HepG2 (cell line): ENCODE data around the gene SLC25A10. TPM values are rescaled to one million over a fixed set of nuclear protein-coding genes. Genes with fewer than 3 reads are reported as not detected.
A peak's percentile ranks its signal among the peaks of the same experiment; 100 is the strongest.

Experiments used
- AGO2 ChIP-seq: fragments of 200-400 bp; formaldehyde crosslinking; optimal IDR thresholded peaks from 2 replicates; pipeline ENCODE3; 2017; ENCODE audit warnings: mild to moderate bottlenecking, low read depth, low read length, moderate library complexity
- AKAP8 ChIP-seq: sonication (generic); formaldehyde crosslinking; IDR thresholded peaks from 2 replicates; pipeline ENCODE4 v1.5.1; 2020; ENCODE audit warnings: mild to moderate bottlenecking, missing genetic modification reagents
- ARNT2 ChIP-seq: sonication (generic); formaldehyde crosslinking; IDR thresholded peaks from 2 replicates; pipeline ENCODE4 v1.8.0; 2022; ENCODE audit warnings: mild to moderate bottlenecking, low read depth, missing genetic modification reagents, moderate library complexity
- EHMT2 ChIP-seq: fragments of 200-600 bp; sonication (generic); IDR thresholded peaks from 2 replicates; pipeline ENCODE4 v1.7.0; 2017; ENCODE audit warnings: antibody characterized with exemption, low read depth, low read length, borderline replicate concordance
- FOXC1 ChIP-seq: sonication (generic); formaldehyde crosslinking; IDR thresholded peaks from 2 replicates; pipeline ENCODE4 v1.8.0; 2022; ENCODE audit warnings: mild to moderate bottlenecking, missing genetic modification reagents, borderline replicate concordance
- GABPB1 ChIP-seq: IDR thresholded peaks from 2 replicates; pipeline ENCODE4 v1.6.1; 2016; ENCODE audit warnings: mild to moderate bottlenecking, missing genetic modification reagents, moderate library complexity, missing compliant biosample characterization
- GATA4 ChIP-seq: sonication (generic); IDR thresholded peaks from 2 replicates; pipeline ENCODE4 v1.6.1; 2016; ENCODE audit warnings: antibody characterized with exemption, low read depth, borderline replicate concordance
- GATAD1 ChIP-seq: IDR thresholded peaks from 2 replicates; pipeline ENCODE4 v1.6.1; 2016; ENCODE audit warnings: missing genetic modification reagents, missing compliant biosample characterization
- GTF2F1 ChIP-seq: fragments of 150-350 bp; IDR thresholded peaks from 2 replicates; pipeline ENCODE4 v1.6.1; 2014; ENCODE audit warnings: low read length
- KLF13 ChIP-seq: sonication (generic); formaldehyde crosslinking; IDR thresholded peaks from 2 replicates; pipeline ENCODE4 v1.4.0; 2020; ENCODE audit warnings: mild to moderate bottlenecking, missing genetic modification reagents
- KMT2B ChIP-seq: IDR thresholded peaks from 2 replicates; pipeline ENCODE4 v1.6.1; 2016; ENCODE audit warnings: missing genetic modification reagents, missing compliant biosample characterization
- MATR3 ChIP-seq: sonication (generic); formaldehyde crosslinking; IDR thresholded peaks from 2 replicates; pipeline ENCODE4 v1.4.0; 2020; ENCODE audit warnings: missing genetic modification reagents
- MTA3 ChIP-seq: sonication (generic); formaldehyde crosslinking; IDR thresholded peaks from 2 replicates; pipeline ENCODE4 v1.4.0; 2020; ENCODE audit warnings: missing genetic modification reagents
- PCBP1 ChIP-seq: fragments of 200-400 bp; formaldehyde crosslinking; IDR thresholded peaks from 2 replicates; pipeline ENCODE4 v1.6.1; 2017; ENCODE audit warnings: mild to moderate bottlenecking, low read depth, low read length, borderline replicate concordance
- REL ChIP-seq: sonication (generic); formaldehyde crosslinking; conservative IDR thresholded peaks from 2 replicates; pipeline ENCODE4 v1.8.0; 2022; ENCODE audit warnings: mild to moderate bottlenecking, missing genetic modification reagents, moderate library complexity
- SP2 ChIP-seq: sonication (generic); formaldehyde crosslinking; IDR thresholded peaks from 2 replicates; pipeline ENCODE4 v1.5.1; 2020; ENCODE audit warnings: mild to moderate bottlenecking, missing genetic modification reagents
- SRF ChIP-seq: IDR thresholded peaks from 2 replicates; pipeline ENCODE4 v1.6.1; 2011; ENCODE audit warnings: mild to moderate bottlenecking, low read depth, low read length, moderate library complexity
- TBP ChIP-seq: sonication (generic); formaldehyde crosslinking; IDR thresholded peaks from 2 replicates; pipeline ENCODE4 v1.5.0; 2020; ENCODE audit warnings: missing genetic modification reagents
- ZBTB1 ChIP-seq: sonication (generic); formaldehyde crosslinking; IDR thresholded peaks from 2 replicates; pipeline ENCODE4 v1.4.0; 2020; ENCODE audit warnings: missing genetic modification reagents, borderline replicate concordance
- ZBTB38 ChIP-seq: sonication (generic); formaldehyde crosslinking; IDR thresholded peaks from 2 replicates; pipeline ENCODE4 v1.5.1; 2020; ENCODE audit warnings: mild to moderate bottlenecking, missing genetic modification reagents
- ZNF12 ChIP-seq: sonication (generic); formaldehyde crosslinking; IDR thresholded peaks from 2 replicates; pipeline ENCODE4 v1.5.0; 2020; ENCODE audit warnings: missing genetic modification reagents
- ZNF143 ChIP-seq: sonication (generic); formaldehyde crosslinking; IDR thresholded peaks from 2 replicates; pipeline ENCODE4 v1.4.0; 2020; ENCODE audit warnings: missing genetic modification reagents
- ZNF335 ChIP-seq: sonication (generic); formaldehyde crosslinking; IDR thresholded peaks from 2 replicates; pipeline ENCODE4 v1.4.0; 2020; ENCODE audit warnings: missing genetic modification reagents
- ZNF598 ChIP-seq: sonication (generic); formaldehyde crosslinking; IDR thresholded peaks from 2 replicates; pipeline ENCODE4 v1.5.1; 2020; ENCODE audit warnings: mild to moderate bottlenecking, missing genetic modification reagents, borderline replicate concordance
- ZNF614 ChIP-seq: IDR thresholded peaks from 2 replicates; pipeline ENCODE4 v1.6.1; 2018; ENCODE audit warnings: missing biosample characterization, missing genetic modification reagents, inconsistent platforms, borderline replicate concordance
- ZNF629 ChIP-seq: sonication (generic); formaldehyde crosslinking; conservative IDR thresholded peaks from 2 replicates; pipeline ENCODE4 v1.5.0; 2020; ENCODE audit warnings: missing genetic modification reagents
- ZNF788 ChIP-seq: sonication (generic); formaldehyde crosslinking; IDR thresholded peaks from 2 replicates; pipeline ENCODE4 v1.5.0; 2020; ENCODE audit warnings: mild to moderate bottlenecking, missing genetic modification reagents, borderline replicate concordance
- polyA plus RNA-seq, 8 experiments: library from polyadenylated mRNA; depleted of rRNA in 3 of 8; stranded (reverse) in 7 of 8; unstranded in 1 of 8; fragments of >200 nt; fragmentation: Illumina TruSeq in 4 of 8; extraction: Trizol in 4 of 8; gene quantifications; 2 replicates each; pipeline versions ENCODE4 v1.2.1 to v1.2.3, GENCODE V29; 2011 to 2016; ENCODE audit warnings: low read depth in 4 of 8, missing spikeins in 1 of 8, mixed read lengths in 1 of 8; ENCODE audit not compliant: insufficient read depth in 1 of 8
- total RNA-seq, 5 experiments: library from RNA; depleted of rRNA; stranded (reverse); fragments of >200 nt; fragmentation: Illumina TruSeq; extraction: Trizol; gene quantifications; 2 replicates each; pipeline ENCODE4 v1.2.3, GENCODE V29; 2016; ENCODE audit warnings: low read depth in 1 of 5
- TF ChIP-seq, protein P1 (sequence below): sonication (generic); formaldehyde crosslinking; IDR thresholded peaks from 2 replicates; pipeline ENCODE4 v1.4.0; 2020; ENCODE audit warnings: mild to moderate bottlenecking, missing genetic modification reagents
- TF ChIP-seq, protein P2 (sequence below): sonication (generic); formaldehyde crosslinking; IDR thresholded peaks from 2 replicates; pipeline ENCODE4 v1.5.0; 2020; ENCODE audit warnings: mild to moderate bottlenecking, missing genetic modification reagents, moderate library complexity

The SLC25A10 gene
- total and polyA plus RNA-seq, 2 of the 13 experiments (the other 11 are each of a cell fraction or from before 2014, with no cell fraction given) = 46.5 to 140 TPM

DNA sequence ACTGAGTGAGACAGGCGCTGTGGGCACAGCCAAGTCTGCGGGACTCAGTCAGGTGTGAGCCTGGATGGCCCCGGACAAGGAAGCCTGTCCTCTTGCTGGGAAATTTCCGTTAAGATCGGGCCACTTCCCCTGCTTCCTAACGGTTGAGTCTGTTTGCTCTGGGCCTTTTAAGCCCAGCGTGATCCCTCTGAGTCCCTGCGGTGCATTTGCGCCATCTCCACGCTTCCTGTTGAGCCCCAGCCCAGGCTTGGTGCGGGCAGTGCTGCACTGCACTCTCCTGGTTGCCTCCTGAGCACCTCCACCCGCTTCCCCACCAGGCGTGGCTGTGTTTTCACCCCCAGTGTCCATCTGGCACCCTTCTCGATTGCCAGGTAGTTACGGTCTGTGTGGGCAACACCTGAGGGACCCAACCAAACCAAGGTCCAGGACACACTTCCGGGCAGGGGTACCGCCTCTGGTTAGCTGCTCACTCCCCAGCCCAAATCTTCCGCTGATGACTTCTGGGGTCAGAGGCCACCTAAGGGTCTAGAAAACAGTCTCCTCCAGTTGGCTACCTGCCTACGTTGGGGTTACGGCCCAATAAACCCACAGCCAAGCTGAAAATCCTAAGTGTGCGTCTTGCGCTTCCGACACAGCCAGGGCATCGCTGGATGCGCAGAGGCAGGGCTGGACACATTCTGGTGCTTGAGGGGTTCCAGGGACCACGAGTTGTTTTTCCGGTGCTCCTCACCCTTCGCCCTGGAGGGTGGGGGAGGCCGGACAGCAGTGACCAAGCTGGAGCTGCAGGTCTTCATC lies 1.4 kb upstream of the SLC25A10 start (continued):
- TF ChIP-seq ZNF629 (CRISPR knock-in tag) = no peak
- TF ChIP-seq, protein P1, sequence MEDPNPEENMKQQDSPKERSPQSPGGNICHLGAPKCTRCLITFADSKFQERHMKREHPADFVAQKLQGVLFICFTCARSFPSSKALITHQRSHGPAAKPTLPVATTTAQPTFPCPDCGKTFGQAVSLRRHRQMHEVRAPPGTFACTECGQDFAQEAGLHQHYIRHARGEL (CRISPR knock-in tag) = 0 out of 2 replicates have a peak, but pooled peaks have one; percentile 93
- TF ChIP-seq SP2 (CRISPR knock-in tag) = peak; percentile 5; the same call in 1 of the 2 replicates
- TF ChIP-seq KLF13 (CRISPR knock-in tag) = 0 out of 2 replicates have a peak, but pooled peaks have one; percentile 29
- no peak for TF ChIP-seq ZNF335 (CRISPR knock-in tag)
- 0 out of 2 replicates have a peak, but pooled peaks have one; percentile 31 for TF ChIP-seq ARNT2
- TF ChIP-seq TBP (CRISPR knock-in tag) = no peak
- TF ChIP-seq MATR3 = no peak
- 0 out of 2 replicates have a peak, but pooled peaks have one; percentile 80 for TF ChIP-seq ZNF598 (CRISPR knock-in tag)
- no peak for TF ChIP-seq GTF2F1
- TF ChIP-seq GABPB1 (CRISPR knock-in tag) = peak; percentile 37; the same call in 1 of the 2 replicates
- peak; percentile 99 for TF ChIP-seq ZBTB38 (CRISPR knock-in tag)
- no peak for TF ChIP-seq SRF
- TF ChIP-seq PCBP1 = no peak
- peak; percentile 21; the same call in 1 of the 2 replicates for TF ChIP-seq FOXC1
- TF ChIP-seq KMT2B (CRISPR knock-in tag) = no peak
- TF ChIP-seq AGO2 = peak; percentile 95
- TF ChIP-seq AKAP8 (CRISPR knock-in tag) = peak; percentile 59; the same call in 1 of the 2 replicates
- TF ChIP-seq MTA3 (CRISPR knock-in tag) = no peak
- TF ChIP-seq GATAD1 (CRISPR knock-in tag) = peak; percentile 54; the same call in 1 of the 2 replicates
- TF ChIP-seq, protein P2, sequence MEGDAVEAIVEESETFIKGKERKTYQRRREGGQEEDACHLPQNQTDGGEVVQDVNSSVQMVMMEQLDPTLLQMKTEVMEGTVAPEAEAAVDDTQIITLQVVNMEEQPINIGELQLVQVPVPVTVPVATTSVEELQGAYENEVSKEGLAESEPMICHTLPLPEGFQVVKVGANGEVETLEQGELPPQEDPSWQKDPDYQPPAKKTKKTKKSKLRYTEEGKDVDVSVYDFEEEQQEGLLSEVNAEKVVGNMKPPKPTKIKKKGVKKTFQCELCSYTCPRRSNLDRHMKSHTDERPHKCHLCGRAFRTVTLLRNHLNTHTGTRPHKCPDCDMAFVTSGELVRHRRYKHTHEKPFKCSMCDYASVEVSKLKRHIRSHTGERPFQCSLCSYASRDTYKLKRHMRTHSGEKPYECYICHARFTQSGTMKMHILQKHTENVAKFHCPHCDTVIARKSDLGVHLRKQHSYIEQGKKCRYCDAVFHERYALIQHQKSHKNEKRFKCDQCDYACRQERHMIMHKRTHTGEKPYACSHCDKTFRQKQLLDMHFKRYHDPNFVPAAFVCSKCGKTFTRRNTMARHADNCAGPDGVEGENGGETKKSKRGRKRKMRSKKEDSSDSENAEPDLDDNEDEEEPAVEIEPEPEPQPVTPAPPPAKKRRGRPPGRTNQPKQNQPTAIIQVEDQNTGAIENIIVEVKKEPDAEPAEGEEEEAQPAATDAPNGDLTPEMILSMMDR (CRISPR knock-in tag) = peak; percentile 16
- no peak for TF ChIP-seq ZBTB1 (CRISPR knock-in tag)
- no peak for TF ChIP-seq ZNF614
- peak; percentile 16; the same call in 1 of the 2 replicates for TF ChIP-seq ZNF143
- TF ChIP-seq REL (CRISPR knock-in tag) = no peak
- no peak for TF ChIP-seq GATA4
- TF ChIP-seq ZNF788 (CRISPR knock-in tag) = no peak; the same call in 1 of the 2 replicates
- no peak for TF ChIP-seq ZNF12
- no peak for TF ChIP-seq EHMT2
